ENCODE results near the gene IGSF10. TPM values are rescaled to one million over a fixed set of nuclear protein-coding genes. Genes with fewer than 3 reads are reported as not detected.
A peak's percentile ranks its signal among the peaks of the same experiment; 100 is the strongest.

Gene IGSF10
- total and polyA plus RNA-seq, 4 donors: 0.24 to 1.6 (median 0.73) TPM

GRCh38 chr3:151476344-151477018 is 15.6 kb upstream of the IGSF10 start:
- H3K9ac ChIP-seq (ENCODE audit: low read depth in 1 of 2, low read length in 2 of 2): no peak overlapping the region
- peaks cover 0 to 4% (median 0%) of the 10 kb centered on the region in 4 donors for H3K9me3 ChIP-seq (ENCODE audit: control insufficient read depth in 4 of 4, low read length in 3 of 4)
- no peaks in the 10 kb centered on the region for H3K27me3 ChIP-seq (ENCODE audit: control insufficient read depth in 4 of 4, insufficient read depth in 4 of 4, low read length in 3 of 4)
- no peaks in the 10 kb centered on the region for H3K4me1 ChIP-seq (ENCODE audit: control insufficient read depth in 4 of 4, insufficient read depth in 4 of 4, low read length in 3 of 4)
- 86% methylated on average over 7 of the region's 7 CpGs for WGBS
- no peaks in the 10 kb centered on the region for H3K36me3 ChIP-seq (ENCODE audit: control insufficient read depth in 4 of 4, insufficient read depth in 3 of 4, low read depth in 1 of 4, low read length in 3 of 4)
- no peak overlapping the region for H3K4me3 ChIP-seq (ENCODE audit: low read depth in 1 of 3, low read length in 3 of 3)
- no peak for DNase-seq (ENCODE audit: low spot score)
- TF ChIP-seq HNF4A (conservative IDR thresholded peaks at IDR 0.05) (no peak), YY1 (IDR thresholded peaks at IDR 0.05) (no peak), ZBTB33 (IDR thresholded peaks at IDR 0.05) (no peak), GABPA (IDR thresholded peaks at IDR 0.05 in 1 of 2, conservative IDR thresholded peaks at IDR 0.05 in 1 of 2) (no peak), SP1 (IDR thresholded peaks at IDR 0.05) (no peak), HNF4G (IDR thresholded peaks at IDR 0.05) (no peak), FOXA1 (IDR thresholded peaks at IDR 0.05) (no peak), TAF1 (conservative IDR thresholded peaks at IDR 0.05) (no peak), ATF3 (IDR thresholded peaks at IDR 0.05) (no peak), NR2F2 (IDR thresholded peaks at IDR 0.05) (no peak), JUND (IDR thresholded peaks at IDR 0.05) (no peak), FOXA2 (IDR thresholded peaks at IDR 0.05) (no peak)
- no peak overlapping the region for H3K27ac ChIP-seq (ENCODE audit: low read depth in 1 of 2, low read length in 2 of 2)

GRCh38 chr3:151468284-151468917 is 7.5 kb upstream of the IGSF10 start:
- H3K9ac ChIP-seq (ENCODE audit: low read depth in 1 of 2, low read length in 2 of 2): no peak overlapping the region
- no peak for DNase-seq (ENCODE audit: low spot score)
- no peaks in the 10 kb centered on the region for H3K36me3 ChIP-seq (ENCODE audit: control insufficient read depth in 4 of 4, insufficient read depth in 3 of 4, low read depth in 1 of 4, low read length in 3 of 4)
- H3K27ac ChIP-seq (ENCODE audit: low read depth in 1 of 2, low read length in 2 of 2): no peak overlapping the region
- no peaks in the 10 kb centered on the region for H3K27me3 ChIP-seq (ENCODE audit: control insufficient read depth in 4 of 4, insufficient read depth in 4 of 4, low read length in 3 of 4)
- WGBS: 39% methylated on average over 9 of the region's 9 CpGs
- no peaks in the 10 kb centered on the region for H3K9me3 ChIP-seq (ENCODE audit: control insufficient read depth in 4 of 4, low read length in 3 of 4)
- no peaks in the 10 kb centered on the region for H3K4me1 ChIP-seq (ENCODE audit: control insufficient read depth in 4 of 4, insufficient read depth in 4 of 4, low read length in 3 of 4)
- TF ChIP-seq FOXA1 (IDR thresholded peaks at IDR 0.05): no peak
- TF ChIP-seq CTCF (IDR thresholded peaks at IDR 0.05; ENCODE audit: low read depth, low read length, missing input control): peak; percentile 86
- TF ChIP-seq JUND (IDR thresholded peaks at IDR 0.05): no peak
- peak; percentile 89 to 94 for TF ChIP-seq RAD21 (IDR thresholded peaks at IDR 0.05)
- no peak overlapping the region for H3K4me3 ChIP-seq (ENCODE audit: low read depth in 1 of 3, low read length in 3 of 3)

GRCh38 chr3:151467069-151467468 is 6.2 kb upstream of the IGSF10 start:
- WGBS: 86% methylated on average over 1 of the region's 1 CpG
- no peak for TF ChIP-seq FOXA2 (IDR thresholded peaks at IDR 0.05)
- no peak for TF ChIP-seq CTCF (IDR thresholded peaks at IDR 0.05; ENCODE audit: low read depth, low read length, missing input control)
- TF ChIP-seq RXRA (IDR thresholded peaks at IDR 0.05): no peak
- no peak for TF ChIP-seq EGR1 (IDR thresholded peaks at IDR 0.05; ENCODE audit: low read depth in 2 of 2)
- TF ChIP-seq REST (IDR thresholded peaks at IDR 0.05): no peak
- no peak for TF ChIP-seq FOXA1 (IDR thresholded peaks at IDR 0.05)
- TF ChIP-seq SP1 (IDR thresholded peaks at IDR 0.05): no peak

More at GRCh38 chr3:151467069-151467468, 6.2 kb upstream of the IGSF10 start:
- Histone ChIP-seq H3K27me3 (ENCODE audit: control insufficient read depth in 4 of 4, insufficient read depth in 4 of 4, low read length in 3 of 4) (peaks cover 0 to 2% (median 0%) of the 10 kb centered on the region in 4 donors), H3K36me3 (ENCODE audit: control insufficient read depth in 4 of 4, insufficient read depth in 3 of 4, low read depth in 1 of 4, low read length in 3 of 4) (no peaks in the 10 kb centered on the region), H3K9ac (ENCODE audit: low read depth in 1 of 2, low read length in 2 of 2) (no peak overlapping the region), H3K4me1 (ENCODE audit: control insufficient read depth in 4 of 4, insufficient read depth in 4 of 4, low read length in 3 of 4) (no peaks in the 10 kb centered on the region), H3K4me3 (ENCODE audit: low read depth in 1 of 3, low read length in 3 of 3) (no peak overlapping the region), H3K9me3 (ENCODE audit: control insufficient read depth in 4 of 4, low read length in 3 of 4) (no peaks in the 10 kb centered on the region), H3K27ac (ENCODE audit: low read depth in 1 of 2, low read length in 2 of 2) (no peak overlapping the region)
- DNase-seq (ENCODE audit: low spot score): no peak
